ENCODE data around the gene LEPR.
"Not testable (repeated sequence)": the region's sequence is repeated elsewhere in the genome, so short reads cannot be mapped to it uniquely, and the experiment has no call there.

Gene LEPR

GRCh38 chr1:65441464-65441863, 21.0 kb downstream of the LEPR start:
- no peak for DNase-seq

- DNase-seq: no peak
Measured at GRCh38 chr1:65442442-65442841, 22.0 kb downstream of the LEPR start.

GRCh38 chr1:65443647-65444046, 23.2 kb downstream of the LEPR start:
- DNase-seq: no peak

- no peak for DNase-seq
Measured at GRCh38 chr1:65444128-65444640, 23.7 kb downstream of the LEPR start.

GRCh38 chr1:65445837-65446236, 25.4 kb downstream of the LEPR start:
- DNase-seq: no peak

- DNase-seq: no peak
Measured at GRCh38 chr1:65449214-65449823, 28.9 kb downstream of the LEPR start.

- DNase-seq: not testable (repeated sequence)
Measured at GRCh38 chr1:65455678-65456077, 35.2 kb downstream of the LEPR start.

- DNase-seq: no peak
Measured at GRCh38 chr1:65456481-65456880, 36.0 kb downstream of the LEPR start.

GRCh38 chr1:65457868-65458267, 37.4 kb downstream of the LEPR start:
- DNase-seq: no peak

GRCh38 chr1:65458730-65459396, 38.4 kb downstream of the LEPR start:
- DNase-seq: no peak

GRCh38 chr1:65459397-65459768, 38.9 kb downstream of the LEPR start:
- no peak for DNase-seq

- DNase-seq: not testable (repeated sequence)
Measured at GRCh38 chr1:65465837-65466236, 45.4 kb downstream of the LEPR start.

- peak; percentile 87 for DNase-seq
Measured at GRCh38 chr1:65467536-65467935, 47.1 kb downstream of the LEPR start.

- DNase-seq: no peak
Measured at GRCh38 chr1:65469126-65469888, 48.8 kb downstream of the LEPR start.

GRCh38 chr1:65469889-65470340, 49.4 kb downstream of the LEPR start:
- DNase-seq: no peak
